Bronchial epithelial cell (primary cell): Measurements from ENCODE around the gene FNDC11. TPM values are rescaled to one million over a fixed set of nuclear protein-coding genes. Genes with fewer than 3 reads are reported as not detected.

ENCODE experiments used
- DNase-seq: peaks from one replicate; pipeline ENCODE4 v3.0.0-alpha.2; 2010; ENCODE audit warnings: low read depth
- FAIRE-seq: peaks from 2 replicates; lab custom pipeline; 2011; peaks lifted over from hg19 to GRCh38; lab: Jason Lieb, UNC
- H3K27me3 ChIP-seq: 2 replicates; pipeline ENCODE4 v1.5.1; 2011; ENCODE audit warnings: low read length; ENCODE audit not compliant: control insufficient read depth, insufficient read depth
- H3K36me3 ChIP-seq: 2 replicates; pipeline ENCODE4 v1.5.1; 2011; ENCODE audit warnings: low read length; ENCODE audit not compliant: control insufficient read depth, insufficient read depth
- H3K4me3 ChIP-seq: 2 replicates; pipeline ENCODE4 v1.5.1; 2011; ENCODE audit warnings: mild to moderate bottlenecking, low read depth, low read length, control low read depth
- total RNA-seq: library from RNA; depleted of rRNA; stranded (reverse); fragments of >200 nt; gene quantifications from 2 replicates; pipeline ENCODE4 v1.2.1, GENCODE V29; 2014
- TF ChIP-seq, protein P1 (sequence below): IDR thresholded peaks from 2 replicates; pipeline ENCODE4 v1.5.1; 2011; ENCODE audit warnings: mild to moderate bottlenecking, moderate library complexity, low read length, control low read depth, inconsistent platforms; ENCODE audit not compliant: insufficient read depth, severe bottlenecking

Gene FNDC11
- total RNA-seq, 1 donor from 2014 or later: 0.26 TPM

- peaks cover 19% of the 10 kb centered on the region for H3K36me3 ChIP-seq
- H3K27me3 ChIP-seq: no peaks in the 10 kb centered on the region
- peak overlapping the region; percentile 88 for H3K4me3 ChIP-seq
- TF ChIP-seq, protein P1, sequence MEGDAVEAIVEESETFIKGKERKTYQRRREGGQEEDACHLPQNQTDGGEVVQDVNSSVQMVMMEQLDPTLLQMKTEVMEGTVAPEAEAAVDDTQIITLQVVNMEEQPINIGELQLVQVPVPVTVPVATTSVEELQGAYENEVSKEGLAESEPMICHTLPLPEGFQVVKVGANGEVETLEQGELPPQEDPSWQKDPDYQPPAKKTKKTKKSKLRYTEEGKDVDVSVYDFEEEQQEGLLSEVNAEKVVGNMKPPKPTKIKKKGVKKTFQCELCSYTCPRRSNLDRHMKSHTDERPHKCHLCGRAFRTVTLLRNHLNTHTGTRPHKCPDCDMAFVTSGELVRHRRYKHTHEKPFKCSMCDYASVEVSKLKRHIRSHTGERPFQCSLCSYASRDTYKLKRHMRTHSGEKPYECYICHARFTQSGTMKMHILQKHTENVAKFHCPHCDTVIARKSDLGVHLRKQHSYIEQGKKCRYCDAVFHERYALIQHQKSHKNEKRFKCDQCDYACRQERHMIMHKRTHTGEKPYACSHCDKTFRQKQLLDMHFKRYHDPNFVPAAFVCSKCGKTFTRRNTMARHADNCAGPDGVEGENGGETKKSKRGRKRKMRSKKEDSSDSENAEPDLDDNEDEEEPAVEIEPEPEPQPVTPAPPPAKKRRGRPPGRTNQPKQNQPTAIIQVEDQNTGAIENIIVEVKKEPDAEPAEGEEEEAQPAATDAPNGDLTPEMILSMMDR: no peak
- FAIRE-seq: no peak
- DNase-seq: no peak
Observed at GRCh38 chr20:63522091-63522868, 31.7 kb upstream of the FNDC11 start.

DNA sequence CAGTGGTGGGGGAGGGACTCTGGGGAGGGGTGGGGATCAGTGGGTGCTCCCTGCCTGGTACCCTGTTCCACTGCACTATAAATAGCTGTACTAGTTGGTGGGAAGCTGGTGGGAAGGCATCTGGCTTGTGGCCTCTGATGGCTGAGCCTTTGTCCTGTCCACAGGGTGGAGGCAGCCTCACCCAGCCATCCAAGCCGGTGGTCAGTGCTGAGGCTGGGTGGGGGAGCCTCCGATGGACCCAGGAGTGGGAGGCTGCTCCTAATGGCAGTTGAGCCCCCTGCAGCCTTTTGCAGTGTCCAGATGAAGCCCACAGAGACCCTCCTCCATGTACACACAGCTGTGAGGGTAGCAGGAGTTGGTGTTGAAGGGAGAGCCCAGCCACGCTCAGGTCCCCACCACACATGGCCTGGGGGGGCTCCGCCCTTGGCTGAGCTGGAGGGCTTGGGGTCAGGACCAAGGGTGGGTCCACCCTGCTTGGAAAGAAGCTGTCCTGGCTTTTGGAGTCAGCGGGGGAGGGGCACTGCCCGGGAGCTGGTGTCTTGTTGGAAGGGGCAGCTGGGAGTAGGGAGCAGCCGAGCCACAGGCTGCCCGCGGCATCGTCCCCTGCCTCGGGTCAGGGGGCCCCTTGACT lies 30.9 kb upstream of the FNDC11 start:
- H3K4me3 ChIP-seq: no peak overlapping the region
- FAIRE-seq (no peak), DNase-seq (no peak)
- TF ChIP-seq, protein P1: no peak
- H3K27me3 ChIP-seq: no peaks in the 10 kb centered on the region
- H3K36me3 ChIP-seq: peaks cover 19% of the 10 kb centered on the region

DNA sequence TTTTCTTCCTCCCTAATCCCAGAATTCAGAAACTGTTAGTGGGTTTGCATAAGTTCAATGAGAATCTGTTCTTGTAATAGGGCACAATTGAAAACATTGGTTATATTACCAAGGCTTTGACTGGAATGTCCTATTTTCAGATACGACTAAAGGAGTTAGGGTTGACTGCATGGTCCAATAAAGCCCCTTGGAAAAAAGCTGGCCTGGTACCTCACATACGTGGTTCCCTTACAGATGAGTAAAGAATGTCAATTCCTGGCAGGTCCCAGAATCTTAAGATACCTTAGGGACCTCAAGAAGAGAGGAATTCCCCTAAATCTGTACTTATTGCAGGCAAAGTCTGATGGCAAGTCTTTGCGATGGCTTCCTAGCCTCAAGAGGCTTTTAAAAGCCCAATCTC lies 28.8 kb upstream of the FNDC11 start:
- TF ChIP-seq, protein P1: no peak
- Histone ChIP-seq H3K36me3 (peaks cover 18% of the 10 kb centered on the region), H3K27me3 (no peaks in the 10 kb centered on the region), H3K4me3 (no peak overlapping the region)
- no peak for DNase-seq
- FAIRE-seq: no peak

DNA sequence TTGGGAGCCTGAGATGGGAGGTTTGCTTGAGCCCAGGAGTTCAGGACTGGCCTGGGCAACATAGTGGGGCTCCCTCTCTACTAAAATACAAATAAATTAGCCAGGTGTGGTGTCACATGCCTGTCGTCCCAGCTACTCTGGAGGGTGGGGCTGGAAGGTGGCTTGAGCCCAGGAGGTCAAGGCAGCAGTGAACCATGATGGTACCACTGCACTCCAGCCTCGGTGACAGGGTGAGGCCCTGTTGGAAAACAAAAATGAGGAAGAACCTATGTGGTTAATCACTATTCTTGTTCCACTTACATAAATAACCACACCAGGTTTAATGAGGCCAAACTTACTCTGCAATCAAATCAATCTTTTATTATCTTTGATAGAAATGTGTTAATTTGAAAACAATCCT lies 28.0 kb upstream of the FNDC11 start:
- peaks cover 18% of the 10 kb centered on the region for H3K36me3 ChIP-seq
- TF ChIP-seq, protein P1: no peak
- FAIRE-seq: no peak
- no peaks in the 10 kb centered on the region for H3K27me3 ChIP-seq
- DNase-seq: no peak
- H3K4me3 ChIP-seq: no peak overlapping the region

GRCh38 chr20:63527184-63527583 lies 26.8 kb upstream of the FNDC11 start:
- H3K27me3 ChIP-seq: no peaks in the 10 kb centered on the region
- FAIRE-seq (no peak), DNase-seq (no peak)
- TF ChIP-seq, protein P1: no peak
- H3K36me3 ChIP-seq: peaks cover 10% of the 10 kb centered on the region
- no peak overlapping the region for H3K4me3 ChIP-seq
